Suprapubic skin (tissue), 4 donors: ENCODE measurements around the gene AASDHPPT.

ENCODE experiments used
- CTCF ChIP-seq, 2 donors: fragments of 200-600 bp in 1 of 2; fragments of 450-650 bp in 1 of 2; sonication (generic) in 1 of 2; IDR thresholded peaks; one replicate each; pipeline ENCODE4 v1.5.1; 2016 to 2019; ENCODE audit warnings: antibody characterized with exemption in 2 of 2, mild to moderate bottlenecking in 1 of 2, moderate library complexity in 1 of 2
- POLR2A ChIP-seq, 2 donors: fragments of 450-650 bp; IDR thresholded peaks; one replicate each; pipeline ENCODE4 v1.6.1; 2017; ENCODE audit warnings: antibody characterized with exemption in 2 of 2, mild to moderate bottlenecking in 2 of 2, moderate library complexity in 2 of 2
- POLR2AphosphoS5 ChIP-seq, 3 donors: sonication (generic); formaldehyde crosslinking; IDR thresholded peaks; one replicate each; pipeline ENCODE4 v1.6.1; 2017; ENCODE audit warnings: antibody characterized with exemption in 3 of 3

GRCh38 chr11:106047631-106048030, 29.8 kb upstream of the AASDHPPT start:
- TF ChIP-seq CTCF (IDR thresholded peaks at IDR 0.05): no peak
- TF ChIP-seq POLR2A (IDR thresholded peaks at IDR 0.05): no peak
- TF ChIP-seq POLR2AphosphoS5 (IDR thresholded peaks at IDR 0.05): no peak
